GM18907 (cell line): ENCODE data around the gene ZNF263.
"Not testable (repeated sequence)": the region's sequence is repeated elsewhere in the genome, so short reads cannot be mapped to it uniquely, and the experiment has no call there.

ENCODE experiments used
- ATAC-seq: cut with Tn5 transposase; IDR thresholded peaks from one replicate; pipeline ENCODE4 v1.9.1; 2021; ENCODE audit warnings: mild to moderate bottlenecking, moderate library complexity; ENCODE audit not compliant: unreplicated experiment

The ZNF263 gene

DNA sequence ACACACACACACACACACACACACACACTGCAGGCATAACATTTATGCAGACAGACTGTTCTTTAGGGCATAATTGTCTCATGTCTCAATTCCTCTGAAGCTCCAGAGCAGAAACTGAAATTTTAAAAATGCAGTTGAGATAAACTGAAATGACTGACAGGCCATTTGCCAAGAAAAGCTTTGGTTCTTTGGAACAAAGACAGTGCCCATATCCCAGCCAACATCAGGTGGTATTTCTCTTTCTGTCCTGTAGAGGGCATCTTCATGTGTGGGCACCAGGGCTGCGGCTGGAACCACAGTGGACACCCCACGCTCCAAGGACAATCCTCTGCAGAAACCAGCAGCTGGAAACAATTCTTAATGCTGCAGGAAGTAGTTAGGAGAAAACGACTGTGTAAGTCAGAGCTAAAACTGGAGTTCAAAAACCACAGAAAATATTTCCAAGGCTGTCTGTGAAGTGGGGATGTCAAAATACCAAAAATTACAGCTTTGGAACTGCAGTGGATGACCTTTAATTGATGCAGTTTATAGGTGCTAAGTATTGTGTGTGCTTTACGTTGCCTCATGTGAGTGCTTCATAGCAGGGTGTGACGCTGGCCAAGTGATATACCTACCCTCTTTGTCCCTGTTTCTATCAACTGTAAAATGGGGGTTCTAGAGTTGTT, 16.3 kb upstream of the ZNF263 start:
- ATAC-seq, result no peak

DNA sequence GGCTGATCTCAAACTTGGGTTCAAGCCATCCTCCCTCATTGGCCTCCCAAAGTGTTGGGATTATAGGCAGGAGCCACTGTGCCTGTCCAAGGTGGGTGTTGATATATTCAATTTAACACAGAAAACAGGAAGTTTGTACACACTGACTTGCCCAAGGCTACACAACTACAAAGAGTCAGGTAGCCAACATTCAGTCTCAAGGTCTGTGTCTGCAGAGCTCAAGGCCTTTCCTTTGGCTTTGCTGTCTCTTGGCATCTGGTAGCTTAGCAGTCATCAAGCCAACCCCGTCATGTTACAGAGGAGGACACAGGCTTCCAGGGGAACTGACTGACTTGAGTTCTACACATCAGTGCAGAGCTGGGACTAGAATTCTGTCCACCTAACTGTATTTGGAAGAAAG, 15.0 kb upstream of the ZNF263 start:
- ATAC-seq, result no peak

DNA sequence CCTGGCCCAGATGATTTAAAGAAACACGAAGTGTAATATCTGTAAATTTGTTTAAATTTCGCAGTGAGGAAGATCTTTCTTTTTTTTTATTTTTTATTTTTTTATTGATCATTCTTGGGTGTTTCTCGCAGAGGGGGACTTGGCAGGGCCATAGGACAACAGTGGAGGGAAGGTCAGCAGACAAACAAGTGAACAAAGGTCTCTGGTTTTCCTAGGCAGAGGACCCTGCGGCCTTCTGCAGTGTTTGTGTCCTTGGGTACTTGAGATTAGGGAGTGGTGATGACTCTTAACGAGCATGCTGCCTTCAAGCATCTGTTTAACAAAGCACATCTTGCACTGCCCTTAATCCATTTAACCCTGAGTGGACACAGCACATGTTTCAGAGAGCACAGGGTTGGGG, 12.6 kb upstream of the ZNF263 start:
- not testable (repeated sequence) for ATAC-seq

GRCh38 chr16:3271281-3271680, 12.0 kb upstream of the ZNF263 start:
- ATAC-seq, result not testable (repeated sequence)

GRCh38 chr16:3274490-3274889, 8.8 kb upstream of the ZNF263 start:
- ATAC-seq, result no peak

GRCh38 chr16:3274947-3275346, 8.3 kb upstream of the ZNF263 start:
- ATAC-seq, result no peak

DNA sequence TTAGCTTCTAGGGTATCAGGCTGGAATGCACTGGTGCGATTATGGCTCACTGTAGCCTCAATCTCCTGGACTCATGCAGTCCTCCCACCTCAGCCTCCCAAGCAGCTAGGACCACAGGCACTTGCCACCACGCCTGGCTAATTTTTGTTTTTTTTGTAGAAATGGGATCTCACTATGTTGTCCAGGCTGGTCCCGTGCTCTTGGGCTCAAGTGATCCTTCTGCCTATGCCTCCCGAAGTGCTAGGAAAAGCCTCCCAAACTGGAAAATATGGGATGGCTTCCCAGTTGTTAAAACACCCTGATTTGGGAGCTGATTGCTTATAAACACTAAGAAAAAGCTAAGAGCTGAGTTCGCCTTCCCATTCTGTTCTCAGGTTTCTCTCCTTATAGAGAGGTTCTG, 6.6 kb upstream of the ZNF263 start:
- no peak for ATAC-seq

GRCh38 chr16:3281222-3281820, 2.0 kb upstream of the ZNF263 start:
- ATAC-seq, result no peak

DNA sequence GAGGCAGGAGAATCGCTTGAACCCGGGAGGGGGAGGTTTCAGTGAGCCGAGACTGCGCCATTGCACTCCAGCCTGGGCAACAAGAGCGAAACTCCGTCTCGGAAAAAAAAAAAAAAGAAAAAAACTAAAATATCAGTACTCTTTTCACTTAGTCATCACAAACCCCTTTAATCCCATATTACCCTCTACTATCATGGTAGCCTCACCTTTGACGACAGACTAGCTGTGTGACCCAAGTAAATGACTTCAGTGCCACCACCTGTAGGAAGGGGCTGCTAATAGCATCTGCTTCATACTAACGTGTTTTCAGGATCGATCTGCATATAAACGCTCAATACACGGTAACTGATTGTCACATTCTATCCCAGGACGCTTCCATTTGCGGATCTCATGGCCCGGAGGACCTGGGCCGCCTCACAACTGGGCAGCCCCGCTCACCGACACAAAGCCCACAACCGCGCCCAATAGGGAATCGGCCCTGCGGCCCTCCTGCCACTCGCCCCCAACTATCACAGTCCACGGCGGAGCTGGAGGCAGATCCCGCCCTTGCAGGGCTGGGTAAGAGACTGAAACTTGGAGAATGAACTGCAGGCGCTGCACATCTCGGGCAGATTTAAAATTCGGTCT, 1.1 kb upstream of the ZNF263 start:
- ATAC-seq, result peak; percentile 42

- no peak for ATAC-seq
Measured at GRCh38 chr16:3283543-3284447, 504 bp downstream of the ZNF263 start.

DNA sequence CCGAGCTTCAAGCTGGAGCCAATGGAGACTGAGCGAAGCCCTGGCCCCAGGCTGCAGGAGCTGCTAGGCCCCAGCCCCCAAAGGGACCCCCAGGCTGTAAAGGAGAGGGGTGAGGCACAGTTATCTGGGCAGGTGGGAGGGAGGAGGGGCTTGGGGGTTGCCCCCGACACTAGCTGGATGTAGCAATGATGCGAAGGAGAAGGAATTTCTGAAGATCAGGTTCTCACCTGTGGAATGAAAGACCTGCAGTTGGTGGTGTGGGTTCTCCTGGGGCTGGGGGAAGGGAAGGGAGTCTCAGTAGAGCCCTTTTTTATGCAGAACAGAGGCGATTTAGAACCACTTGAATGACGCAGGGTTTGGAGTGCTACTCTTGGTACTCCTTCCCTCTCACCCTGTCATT, 1.8 kb downstream of the ZNF263 start:
- no peak for ATAC-seq

GRCh38 chr16:3289998-3290673, 6.8 kb downstream of the ZNF263 start:
- ATAC-seq, result no peak

- no peak for ATAC-seq
Measured at GRCh38 chr16:3292604-3293003, 9.3 kb downstream of the ZNF263 start.

DNA sequence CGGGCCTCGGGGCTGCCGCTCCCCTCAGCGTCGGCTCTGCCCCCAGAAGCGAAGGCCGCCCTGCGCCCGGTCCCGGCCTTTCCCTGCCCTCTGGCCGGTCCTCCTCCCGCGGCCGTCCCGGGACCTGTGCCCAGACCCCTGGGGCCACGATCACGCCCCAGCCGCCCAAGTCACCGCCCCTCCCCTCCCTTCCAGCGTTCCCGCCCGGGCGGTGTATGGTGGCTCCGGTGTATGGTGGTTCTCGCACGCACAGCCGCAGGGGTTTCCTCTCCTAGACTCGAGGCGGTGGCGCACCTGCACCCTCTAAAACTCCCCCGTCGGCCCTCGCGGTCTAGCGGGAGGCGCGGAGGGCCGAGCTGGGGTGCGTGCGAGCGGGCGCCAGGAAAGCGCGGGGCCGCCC, 11.9 kb downstream of the ZNF263 start:
- no peak for ATAC-seq

DNA sequence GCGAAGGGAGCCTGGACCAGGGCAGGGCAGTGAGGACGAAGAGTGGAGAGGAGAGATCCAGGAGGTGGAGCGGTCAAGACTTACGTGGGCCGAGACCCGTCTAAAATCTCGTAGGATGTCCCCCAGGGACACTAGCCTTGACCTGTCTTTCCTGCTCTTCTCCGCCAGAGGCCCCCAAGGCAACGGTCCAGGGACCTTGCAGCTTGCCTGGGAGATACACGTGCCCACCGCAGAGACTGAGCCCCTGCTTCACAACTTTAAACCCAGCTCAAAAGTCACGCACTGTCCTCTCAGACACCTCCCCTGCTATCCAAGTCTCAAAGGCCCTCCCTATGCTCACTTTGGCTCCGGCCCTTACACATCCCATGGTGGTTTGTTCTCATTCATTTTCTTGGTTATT, 12.5 kb downstream of the ZNF263 start:
- ATAC-seq, result no peak

DNA sequence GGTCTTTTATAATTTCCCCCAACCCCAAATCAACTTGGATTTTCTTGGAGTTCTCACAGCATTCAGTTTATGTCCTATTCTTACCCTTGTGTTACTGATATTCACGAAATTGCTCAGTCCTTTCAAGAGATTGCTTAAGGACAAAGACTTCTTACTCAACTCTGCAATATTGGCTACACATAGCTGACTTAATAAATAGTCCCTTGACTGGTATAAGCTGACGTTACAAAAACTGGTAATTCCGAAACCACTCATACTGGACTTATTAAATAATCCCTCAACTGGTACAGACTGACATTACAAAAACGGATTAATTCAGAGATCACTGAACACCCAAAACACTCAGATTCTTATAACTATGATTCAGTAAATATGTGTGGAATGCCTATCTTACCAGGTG, 21.1 kb downstream of the ZNF263 start:
- ATAC-seq, result no peak

GRCh38 chr16:3305109-3306068, 22.1 kb downstream of the ZNF263 start, which contains the start of the genes TIGD7 and ZNF75A:
TSS of gene TIGD7 (minus strand) at chr16:3305430. CDS start at chr16:3300614, 4,816 bp downstream.
TSS of gene ZNF75A (plus strand) at chr16:3305497. CDS start at chr16:3308429, 2,932 bp downstream.
- peak; percentile 94 for ATAC-seq

DNA sequence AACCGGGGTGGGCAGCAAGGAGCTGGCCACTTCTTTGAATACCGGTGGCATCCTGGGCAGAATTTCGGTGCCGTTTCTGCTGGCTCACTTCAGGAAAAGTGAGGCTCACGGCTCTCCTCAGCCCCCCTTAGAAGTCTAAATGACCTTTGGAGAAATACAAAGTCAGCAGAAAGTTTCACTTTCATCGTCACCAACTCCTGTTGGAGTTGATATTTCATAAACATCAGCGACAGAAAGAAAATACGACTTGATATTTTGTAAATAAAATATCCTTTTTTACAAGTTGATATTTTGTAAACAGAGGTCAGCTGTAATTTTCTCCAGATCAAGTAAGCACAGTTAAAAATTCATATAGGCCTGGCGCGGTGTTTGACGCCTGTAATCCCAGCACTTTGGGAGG, 22.8 kb downstream of the ZNF263 start:
- ATAC-seq, result no peak

DNA sequence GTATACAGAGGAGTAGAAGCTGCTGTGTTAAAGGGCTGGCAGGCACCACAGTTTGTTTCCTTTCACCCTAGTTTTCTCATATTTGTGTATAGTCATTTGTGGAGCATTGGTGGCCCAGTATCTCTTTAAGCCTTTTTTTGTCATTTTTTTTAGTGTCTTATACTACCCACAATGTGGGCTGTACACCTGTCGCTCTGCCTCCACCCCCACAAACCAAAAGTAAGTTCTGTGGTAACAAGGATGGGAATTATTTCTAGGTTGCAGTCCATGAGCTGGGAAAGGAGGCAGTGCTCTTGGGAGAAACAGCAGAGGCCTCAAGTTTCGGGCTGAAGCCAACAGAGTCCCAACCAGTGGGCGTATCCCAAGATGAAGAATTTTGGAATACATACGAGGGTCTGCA, 28.2 kb downstream of the ZNF263 start:
- ATAC-seq, result no peak
